Effector memory CD8-positive, alpha-beta T cell (primary cell): ENCODE measurements around the gene WDR43.

Experiments
- ATAC-seq: fragments of 150-1000 bp; cut with Tn5 transposase; replicated peaks from 2 replicates; pipeline ENCODE4 v1.10.0; 2021; ENCODE audit warnings: mild to moderate bottlenecking, moderate library complexity
- DNase-seq, 3 experiments: peaks; one replicate each; pipeline ENCODE4 v3.0.0; 2021
- H3K27ac Mint-ChIP-seq, 2 donors: one replicate each; pipeline ENCODE4 v1.8.0; 2022; ENCODE audit warnings: mild to moderate bottlenecking in 2 of 2, mixed read lengths in 2 of 2, moderate library complexity in 2 of 2
- H3K27me3 Mint-ChIP-seq, 2 donors: one replicate each; pipeline ENCODE4 v1.8.0; 2022; ENCODE audit warnings: mixed read lengths in 2 of 2
- H3K36me3 Mint-ChIP-seq: one replicate; pipeline ENCODE4 v1.8.0; 2022; ENCODE audit warnings: mild to moderate bottlenecking, moderate library complexity, mixed read lengths; ENCODE audit not compliant: insufficient read depth
- H3K4me1 Mint-ChIP-seq, 2 donors: one replicate each; pipeline ENCODE4 v1.8.0; 2022; ENCODE audit warnings: low read depth in 2 of 2, mixed read lengths in 2 of 2
- H3K4me3 Mint-ChIP-seq, 2 donors: one replicate each; pipeline ENCODE4 v1.8.0; 2022; ENCODE audit warnings: mild to moderate bottlenecking in 2 of 2, mixed read lengths in 2 of 2, moderate library complexity in 2 of 2
- H3K9me3 Mint-ChIP-seq, 2 donors: one replicate each; pipeline ENCODE4 v1.8.0; 2022; ENCODE audit warnings: mixed read lengths in 2 of 2

WDR43 gene

GRCh38 chr2:28979576-28980366 lies 85.3 kb downstream of the WDR43 start:
- Mint-ChIP-seq H3K27me3 (no peaks in the 10 kb centered on the region), H3K4me3 (no peak overlapping the region), H3K9me3 (no peaks in the 10 kb centered on the region), H3K36me3 (no peaks in the 10 kb centered on the region), H3K27ac (peak overlapping the region; percentile 82 to 83), H3K4me1 (peaks cover 2 to 5% of the 10 kb centered on the region in 2 donors)
- ATAC-seq (no peak), DNase-seq (no peak)

DNA sequence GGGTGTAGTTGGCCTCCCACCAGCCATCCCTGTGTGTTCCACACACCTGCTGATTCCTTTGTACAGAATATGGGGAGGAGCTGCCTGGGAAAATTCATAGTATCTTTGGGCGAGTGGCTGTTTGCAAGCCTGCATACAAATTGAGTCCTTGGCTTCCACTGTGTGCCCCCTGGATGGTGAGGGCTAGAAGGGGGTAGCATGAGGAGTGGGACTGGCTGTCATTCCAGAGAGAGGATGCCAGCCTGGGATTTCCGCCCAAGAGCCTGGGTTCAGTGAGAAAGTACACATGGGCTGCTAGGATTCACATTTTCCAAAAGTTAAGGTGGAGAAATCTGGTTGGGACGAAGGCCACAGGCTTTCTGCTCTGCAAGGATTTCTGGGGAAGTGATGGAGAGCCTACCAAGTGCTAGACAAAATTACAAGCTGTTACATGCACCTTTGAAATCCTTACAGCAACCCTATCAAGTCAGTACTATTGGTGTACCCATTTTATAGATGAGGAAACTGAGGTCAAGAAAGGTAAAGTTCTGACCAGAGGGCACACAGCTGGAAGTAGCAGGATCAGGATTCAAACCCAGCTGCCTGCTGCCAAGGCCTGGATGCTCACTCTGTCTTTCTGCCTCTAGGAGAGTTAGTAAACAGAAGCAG lies 86.0 kb downstream of the WDR43 start:
- Mint-ChIP-seq H3K36me3 (no peaks in the 10 kb centered on the region), H3K4me3 (no peak overlapping the region), H3K4me1 (peaks cover 2 to 5% of the 10 kb centered on the region in 2 donors), H3K27ac (peak overlapping the region; percentile 64 to 66), H3K9me3 (no peaks in the 10 kb centered on the region), H3K27me3 (no peaks in the 10 kb centered on the region)
- DNase-seq: no peak
- no peak for ATAC-seq

DNA sequence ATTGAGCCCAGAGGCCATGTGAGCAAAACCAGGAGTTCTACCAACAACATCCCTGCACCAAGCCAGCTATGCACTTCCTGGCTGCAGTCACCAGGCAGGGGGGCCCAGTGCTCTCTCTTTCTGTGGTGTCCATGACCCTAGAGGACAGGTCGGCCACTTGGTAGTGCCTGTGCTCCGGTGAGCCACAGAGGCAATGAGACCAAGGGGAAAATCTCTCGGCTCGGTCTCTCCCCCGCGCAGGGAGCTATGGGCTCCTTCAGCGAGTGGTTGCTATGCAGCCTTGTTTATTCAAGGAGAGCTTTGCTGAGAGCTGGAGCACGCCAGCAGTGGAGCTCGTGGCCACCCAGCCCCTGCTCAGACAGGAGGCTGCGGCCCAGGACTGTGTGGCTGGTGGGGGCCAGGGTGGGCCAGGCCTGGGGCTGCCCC lies 86.6 kb downstream of the WDR43 start, which contains the start of gene TOGARAM2:
TOGARAM2 (plus strand) TSS at position 283 of the 426 bp plus-strand sequence. CDS start 13,537 bp downstream, outside the sequence.
- DNase-seq (no peak), ATAC-seq (no peak)
- H3K36me3 Mint-ChIP-seq: no peaks in the 10 kb centered on the region
- H3K4me1 Mint-ChIP-seq: peaks cover 3 to 5% of the 10 kb centered on the region in 2 donors
- no peak within 1 kb of the TSS for H3K4me3 Mint-ChIP-seq
- no peaks in the 10 kb centered on the region for H3K9me3 Mint-ChIP-seq
- no peaks in the 10 kb centered on the region for H3K27me3 Mint-ChIP-seq
- peak within 1 kb of the TSS; percentile 64 to 66 for H3K27ac Mint-ChIP-seq

GRCh38 chr2:28981620-28982376 lies 87.3 kb downstream of the WDR43 start:
- Mint-ChIP-seq H3K4me1 (peaks cover 5 to 11% of the 10 kb centered on the region in 2 donors), H3K27me3 (no peaks in the 10 kb centered on the region), H3K4me3 (no peak overlapping the region), H3K27ac (peak overlapping the region in 1 of 2 donors; percentile 46), H3K36me3 (no peaks in the 10 kb centered on the region), H3K9me3 (no peaks in the 10 kb centered on the region)
- DNase-seq: no peak
- ATAC-seq: no peak

GRCh38 chr2:28982381-28982950 lies 88.0 kb downstream of the WDR43 start:
- no peaks in the 10 kb centered on the region for H3K27me3 Mint-ChIP-seq
- H3K4me3 Mint-ChIP-seq: no peak overlapping the region
- DNase-seq (no peak), ATAC-seq (no peak)
- H3K27ac Mint-ChIP-seq: peak overlapping the region in 1 of 2 donors; percentile 46
- no peaks in the 10 kb centered on the region for H3K36me3 Mint-ChIP-seq
- no peaks in the 10 kb centered on the region for H3K9me3 Mint-ChIP-seq
- peaks cover 5 to 13% of the 10 kb centered on the region in 2 donors for H3K4me1 Mint-ChIP-seq

- H3K4me3 Mint-ChIP-seq: no peak overlapping the region
- peak overlapping the region in 1 of 2 donors; percentile 83 for H3K27ac Mint-ChIP-seq
- no peaks in the 10 kb centered on the region for H3K36me3 Mint-ChIP-seq
- ATAC-seq (no peak), DNase-seq (no peak)
- no peaks in the 10 kb centered on the region for H3K27me3 Mint-ChIP-seq
- no peaks in the 10 kb centered on the region for H3K9me3 Mint-ChIP-seq
- H3K4me1 Mint-ChIP-seq: peaks cover 5 to 13% of the 10 kb centered on the region in 2 donors
Observed at GRCh38 chr2:28986429-28986828, 92.0 kb downstream of the WDR43 start.

DNA sequence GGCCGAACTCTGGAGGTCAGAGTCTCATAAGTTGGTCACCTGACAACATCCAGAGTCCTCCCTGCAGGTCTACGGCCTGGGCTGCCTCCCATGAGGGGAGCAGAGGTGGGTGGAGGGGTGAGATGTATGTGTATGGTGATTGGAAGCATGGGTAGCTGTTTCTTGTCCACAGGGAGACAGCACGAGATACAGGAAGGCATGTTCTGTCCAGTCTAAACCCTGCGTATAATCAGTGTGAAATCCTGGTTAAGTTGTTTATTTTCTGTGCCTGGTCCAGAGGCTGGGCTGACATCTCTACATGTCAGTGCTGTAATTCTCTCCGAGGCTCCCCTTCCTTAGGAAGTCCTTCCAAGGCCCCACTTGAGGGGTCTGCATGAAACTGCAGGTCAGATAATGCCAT lies 95.5 kb downstream of the WDR43 start:
- Mint-ChIP-seq H3K9me3 (no peaks in the 10 kb centered on the region), H3K27me3 (no peaks in the 10 kb centered on the region), H3K4me3 (no peak overlapping the region), H3K27ac (no peak overlapping the region), H3K36me3 (no peaks in the 10 kb centered on the region), H3K4me1 (peaks cover 0 to 11% of the 10 kb centered on the region in 2 donors)
- DNase-seq: no peak
- ATAC-seq: no peak

DNA sequence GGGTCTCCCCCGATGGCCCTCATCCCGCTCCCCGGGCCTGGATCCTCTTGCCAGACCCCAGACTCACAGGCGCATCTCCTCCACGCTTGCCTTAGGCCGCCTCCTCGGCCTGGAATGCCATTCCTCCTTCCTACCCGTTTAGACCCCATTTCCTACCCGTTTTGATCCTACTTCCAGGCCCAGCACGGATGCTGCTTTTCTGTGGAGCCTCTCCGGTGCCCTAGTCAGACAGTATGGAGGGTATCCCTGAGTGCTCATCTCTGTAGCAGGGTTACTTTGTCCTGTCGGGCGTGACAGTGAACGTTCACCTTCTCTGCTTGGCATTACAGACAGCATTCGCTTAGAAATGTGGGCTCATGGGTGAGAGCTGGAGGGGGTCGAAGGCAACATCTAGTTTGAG lies 96.0 kb downstream of the WDR43 start:
- ATAC-seq: no peak
- H3K9me3 Mint-ChIP-seq: no peaks in the 10 kb centered on the region
- no peak overlapping the region for H3K27ac Mint-ChIP-seq
- no peaks in the 10 kb centered on the region for H3K36me3 Mint-ChIP-seq
- H3K4me1 Mint-ChIP-seq: peaks cover 0 to 11% of the 10 kb centered on the region in 2 donors
- no peak for DNase-seq
- H3K27me3 Mint-ChIP-seq: no peaks in the 10 kb centered on the region
- H3K4me3 Mint-ChIP-seq: no peak overlapping the region

GRCh38 chr2:28991021-28991420 lies 96.6 kb downstream of the WDR43 start:
- no peaks in the 10 kb centered on the region for H3K27me3 Mint-ChIP-seq
- H3K4me3 Mint-ChIP-seq: no peak overlapping the region
- DNase-seq: no peak
- peaks cover 0 to 10% of the 10 kb centered on the region in 2 donors for H3K4me1 Mint-ChIP-seq
- no peaks in the 10 kb centered on the region for H3K36me3 Mint-ChIP-seq
- H3K9me3 Mint-ChIP-seq: no peaks in the 10 kb centered on the region
- peak overlapping the region in 1 of 2 donors; percentile 41 for H3K27ac Mint-ChIP-seq
- ATAC-seq: no peak

- no peaks in the 10 kb centered on the region for H3K9me3 Mint-ChIP-seq
- H3K4me3 Mint-ChIP-seq: no peak overlapping the region
- H3K27me3 Mint-ChIP-seq: no peaks in the 10 kb centered on the region
- DNase-seq (no peak), ATAC-seq (no peak)
- H3K27ac Mint-ChIP-seq: peak overlapping the region in 1 of 2 donors; percentile 41
- no peaks in the 10 kb centered on the region for H3K36me3 Mint-ChIP-seq
- peaks cover 0 to 6% of the 10 kb centered on the region in 2 donors for H3K4me1 Mint-ChIP-seq
Observed at GRCh38 chr2:28991460-28991859, 97.0 kb downstream of the WDR43 start.

DNA sequence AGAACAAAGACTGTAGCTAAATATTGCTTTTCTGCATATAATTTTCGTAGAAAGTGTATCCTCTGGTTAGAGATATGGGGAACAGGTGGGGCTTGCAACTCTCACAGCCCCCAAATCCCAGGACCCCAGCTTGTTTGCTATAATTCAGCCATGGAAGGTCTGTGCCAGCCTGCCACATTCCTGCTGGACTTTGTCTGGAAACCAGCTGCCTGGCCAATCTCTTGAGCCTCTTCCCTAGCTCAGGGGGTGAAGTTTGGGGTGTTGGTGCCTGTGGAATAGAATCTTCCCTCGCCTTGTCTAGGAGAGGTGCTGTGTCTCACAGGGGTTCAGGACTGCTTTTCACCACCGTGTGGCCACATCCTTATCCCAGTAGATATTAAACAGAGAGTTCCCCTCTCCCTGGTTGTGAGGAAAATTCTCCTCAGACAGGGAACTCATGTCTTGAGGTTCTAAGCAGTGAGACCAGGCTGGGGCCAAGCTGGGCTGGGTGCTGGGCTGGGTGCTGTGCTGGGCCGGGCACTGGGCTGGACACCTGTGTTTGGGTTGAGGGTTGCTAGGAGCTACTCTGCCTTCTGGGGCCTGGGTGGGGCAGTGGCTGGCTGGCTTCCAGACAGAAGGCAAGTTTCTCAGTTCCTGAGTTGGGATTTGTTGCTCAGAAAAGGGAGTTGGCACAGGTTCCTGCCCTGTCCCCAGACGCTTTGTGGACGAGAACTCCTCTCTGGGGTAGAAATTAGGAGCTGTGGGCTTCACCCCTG lies 98.9 kb downstream of the WDR43 start:
- ATAC-seq: no peak
- no peak for DNase-seq
- Mint-ChIP-seq H3K27me3 (no peaks in the 10 kb centered on the region), H3K4me3 (no peak overlapping the region), H3K36me3 (peaks cover 3% of the 10 kb centered on the region), H3K4me1 (peaks cover 0 to 4% of the 10 kb centered on the region in 2 donors), H3K9me3 (no peaks in the 10 kb centered on the region), H3K27ac (peak overlapping the region in 1 of 2 donors; percentile 26)

- ATAC-seq (no peak), DNase-seq (no peak)
- peak overlapping the region in 1 of 2 donors; percentile 26 for H3K27ac Mint-ChIP-seq
- H3K4me3 Mint-ChIP-seq: no peak overlapping the region
- H3K27me3 Mint-ChIP-seq: no peaks in the 10 kb centered on the region
- peaks cover 0 to 5% of the 10 kb centered on the region in 2 donors for H3K4me1 Mint-ChIP-seq
- peaks cover 3% of the 10 kb centered on the region for H3K36me3 Mint-ChIP-seq
- H3K9me3 Mint-ChIP-seq: no peaks in the 10 kb centered on the region
Observed at GRCh38 chr2:28994074-28994473, 99.6 kb downstream of the WDR43 start.
